ENCODE results near the gene HS2ST1. TPM values are rescaled to one million over a fixed set of nuclear protein-coding genes. Genes with fewer than 3 reads are reported as not detected.
A peak's percentile ranks its signal among the peaks of the same experiment; 100 is the strongest.

Gene HS2ST1
- total RNA-seq, 1 donor from 2014 or later = 13.4 TPM

DNA sequence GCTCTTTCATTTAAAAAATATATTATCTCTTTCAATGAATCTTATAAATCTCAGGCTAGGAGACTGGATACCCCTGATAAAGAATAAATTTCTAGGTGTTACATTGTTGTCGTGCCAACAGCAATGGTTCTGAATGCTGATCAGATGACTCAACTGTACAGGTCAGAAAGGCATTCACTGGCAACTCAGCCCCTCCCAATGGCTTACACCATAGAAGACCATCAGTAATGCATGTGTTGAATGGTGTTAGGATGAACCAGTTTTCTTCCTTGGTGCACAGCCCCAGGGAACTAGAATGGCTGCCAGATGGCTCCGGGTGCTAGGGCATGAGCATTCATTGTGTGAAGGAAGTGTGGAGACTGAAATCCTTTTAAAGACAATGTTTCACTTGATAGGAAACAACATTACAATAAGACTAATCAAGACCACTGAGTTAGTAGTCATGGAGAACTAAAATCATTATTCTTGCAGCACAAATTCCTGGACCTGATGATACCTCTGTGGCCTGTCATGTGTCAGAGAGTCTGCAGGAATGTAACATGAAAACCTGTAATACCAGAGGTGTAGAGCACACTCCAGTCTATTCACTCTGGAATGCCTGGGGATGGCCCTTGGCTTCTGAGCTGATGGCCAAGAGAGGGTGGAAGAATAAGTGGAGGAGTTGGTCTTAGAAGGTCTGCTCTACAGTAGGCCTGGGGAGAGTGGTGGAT, 226.6 kb downstream of the HS2ST1 start:
- TF ChIP-seq, protein P1, sequence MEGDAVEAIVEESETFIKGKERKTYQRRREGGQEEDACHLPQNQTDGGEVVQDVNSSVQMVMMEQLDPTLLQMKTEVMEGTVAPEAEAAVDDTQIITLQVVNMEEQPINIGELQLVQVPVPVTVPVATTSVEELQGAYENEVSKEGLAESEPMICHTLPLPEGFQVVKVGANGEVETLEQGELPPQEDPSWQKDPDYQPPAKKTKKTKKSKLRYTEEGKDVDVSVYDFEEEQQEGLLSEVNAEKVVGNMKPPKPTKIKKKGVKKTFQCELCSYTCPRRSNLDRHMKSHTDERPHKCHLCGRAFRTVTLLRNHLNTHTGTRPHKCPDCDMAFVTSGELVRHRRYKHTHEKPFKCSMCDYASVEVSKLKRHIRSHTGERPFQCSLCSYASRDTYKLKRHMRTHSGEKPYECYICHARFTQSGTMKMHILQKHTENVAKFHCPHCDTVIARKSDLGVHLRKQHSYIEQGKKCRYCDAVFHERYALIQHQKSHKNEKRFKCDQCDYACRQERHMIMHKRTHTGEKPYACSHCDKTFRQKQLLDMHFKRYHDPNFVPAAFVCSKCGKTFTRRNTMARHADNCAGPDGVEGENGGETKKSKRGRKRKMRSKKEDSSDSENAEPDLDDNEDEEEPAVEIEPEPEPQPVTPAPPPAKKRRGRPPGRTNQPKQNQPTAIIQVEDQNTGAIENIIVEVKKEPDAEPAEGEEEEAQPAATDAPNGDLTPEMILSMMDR (IDR thresholded peaks at IDR 0.05; ENCODE audit: insufficient read depth, low read length, poor library complexity, severe bottlenecking) = no peak
- DNase-seq (ENCODE audit: low read depth) = peak; percentile 74
- Histone ChIP-seq H3K36me3 (ENCODE audit: control insufficient read depth, insufficient read depth, low read length) (no peaks in the 10 kb centered on the region), H3K27me3 (ENCODE audit: control insufficient read depth, insufficient read depth, low read length) (no peaks in the 10 kb centered on the region), H3K4me3 (ENCODE audit: low read depth, low read length) (no peak overlapping the region)

DNA sequence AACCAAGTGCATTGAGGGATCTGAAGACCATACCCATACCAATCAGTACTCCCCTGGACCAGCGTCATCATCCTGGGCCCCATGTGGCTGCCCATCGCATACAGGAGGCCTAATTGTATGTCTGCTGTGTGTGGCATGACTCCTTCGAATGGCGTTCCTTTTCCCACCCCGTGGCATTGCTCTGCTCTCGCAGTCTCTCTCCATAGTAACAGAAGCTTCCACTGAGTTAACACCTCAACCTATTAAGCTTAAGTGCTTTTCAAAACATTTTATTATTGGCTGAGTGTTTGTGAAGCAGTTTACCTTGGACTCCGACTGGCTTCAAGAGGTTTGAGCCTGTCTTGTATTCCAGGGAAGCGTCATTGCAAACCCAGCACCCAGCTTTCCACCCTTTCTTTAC, 227.1 kb downstream of the HS2ST1 start:
- DNase-seq (ENCODE audit: low read depth) = no peak
- TF ChIP-seq, protein P1 (IDR thresholded peaks at IDR 0.05; ENCODE audit: insufficient read depth, low read length, poor library complexity, severe bottlenecking) = no peak
- no peaks in the 10 kb centered on the region for H3K36me3 ChIP-seq (ENCODE audit: control insufficient read depth, insufficient read depth, low read length)

DNA sequence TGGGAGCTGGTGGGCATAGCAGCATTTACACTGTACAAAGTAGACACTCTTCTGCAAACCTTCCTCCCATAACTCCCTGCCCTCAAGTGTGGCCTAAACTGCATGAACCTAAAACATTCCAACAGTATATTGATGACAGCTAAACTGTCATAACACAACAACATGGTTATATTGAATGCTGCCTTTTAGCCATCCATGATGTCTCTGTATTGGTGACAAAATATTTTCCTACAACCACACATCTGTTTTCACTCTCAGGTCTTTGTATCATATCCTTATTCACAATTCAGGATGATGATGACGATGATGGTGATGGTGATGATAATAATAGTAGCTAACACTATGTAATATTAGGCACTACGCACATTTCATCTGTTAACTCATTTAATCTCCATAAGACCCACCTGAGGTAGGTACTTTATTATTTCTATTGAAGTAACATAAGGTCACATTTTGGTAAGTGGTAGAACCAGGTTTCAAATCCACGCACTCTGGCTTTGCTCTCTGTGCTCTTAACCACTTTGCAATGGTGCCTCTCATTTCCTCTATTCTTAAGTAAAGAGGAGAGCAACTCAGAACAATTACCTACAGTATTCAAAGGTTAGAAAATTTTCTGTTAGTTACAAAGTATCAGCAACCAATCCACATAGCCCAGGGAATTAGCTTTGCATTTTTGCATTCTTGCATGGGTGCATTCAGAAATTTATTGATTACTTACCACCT, 229.1 kb downstream of the HS2ST1 start:
- TF ChIP-seq, protein P1 (IDR thresholded peaks at IDR 0.05; ENCODE audit: insufficient read depth, low read length, poor library complexity, severe bottlenecking) = no peak
- no peak for DNase-seq (ENCODE audit: low read depth)

More for the DNA sequence above, 227.1 kb downstream of the HS2ST1 start:
- no peaks in the 10 kb centered on the region for H3K27me3 ChIP-seq (ENCODE audit: control insufficient read depth, insufficient read depth, low read length)
- H3K4me3 ChIP-seq (ENCODE audit: low read depth, low read length) = no peak overlapping the region

DNA sequence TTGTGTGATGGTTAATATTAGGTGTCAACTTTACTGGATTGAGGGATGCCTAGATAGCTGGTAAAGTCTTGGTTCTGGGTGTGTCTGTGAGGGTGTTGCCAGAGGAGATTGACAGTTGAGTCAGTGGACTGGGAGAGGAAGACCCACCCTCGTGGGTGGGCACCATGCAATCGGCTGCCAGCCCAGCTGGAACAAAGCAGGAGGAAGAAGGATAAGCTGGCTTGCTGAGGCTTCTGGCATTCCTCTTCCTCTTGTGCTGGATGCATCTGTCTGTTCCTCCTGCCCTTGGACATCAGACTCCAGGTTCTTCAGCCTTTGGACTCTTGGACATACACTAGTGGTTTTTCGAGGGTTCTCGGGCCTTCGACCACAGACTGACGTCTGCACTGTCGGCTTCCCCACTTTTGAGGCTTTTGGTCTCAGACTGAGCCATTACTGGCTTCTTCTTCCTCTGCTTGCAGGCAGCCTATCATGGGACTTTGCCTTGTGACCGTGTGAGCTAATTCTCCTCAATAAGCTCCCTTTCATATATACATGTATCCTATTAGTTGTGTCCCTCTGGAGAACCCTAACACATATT, 230.0 kb downstream of the HS2ST1 start:
- no peaks in the 10 kb centered on the region for H3K36me3 ChIP-seq (ENCODE audit: control insufficient read depth, insufficient read depth, low read length)
- no peak for DNase-seq (ENCODE audit: low read depth)
- TF ChIP-seq, protein P1 (IDR thresholded peaks at IDR 0.05; ENCODE audit: insufficient read depth, low read length, poor library complexity, severe bottlenecking) = no peak
- H3K4me3 ChIP-seq (ENCODE audit: low read depth, low read length) = no peak overlapping the region
- H3K27me3 ChIP-seq (ENCODE audit: control insufficient read depth, insufficient read depth, low read length) = no peaks in the 10 kb centered on the region

More for the DNA sequence above, 229.1 kb downstream of the HS2ST1 start:
- Histone ChIP-seq H3K4me3 (ENCODE audit: low read depth, low read length) (no peak overlapping the region), H3K27me3 (ENCODE audit: control insufficient read depth, insufficient read depth, low read length) (no peaks in the 10 kb centered on the region), H3K36me3 (ENCODE audit: control insufficient read depth, insufficient read depth, low read length) (no peaks in the 10 kb centered on the region)

DNA sequence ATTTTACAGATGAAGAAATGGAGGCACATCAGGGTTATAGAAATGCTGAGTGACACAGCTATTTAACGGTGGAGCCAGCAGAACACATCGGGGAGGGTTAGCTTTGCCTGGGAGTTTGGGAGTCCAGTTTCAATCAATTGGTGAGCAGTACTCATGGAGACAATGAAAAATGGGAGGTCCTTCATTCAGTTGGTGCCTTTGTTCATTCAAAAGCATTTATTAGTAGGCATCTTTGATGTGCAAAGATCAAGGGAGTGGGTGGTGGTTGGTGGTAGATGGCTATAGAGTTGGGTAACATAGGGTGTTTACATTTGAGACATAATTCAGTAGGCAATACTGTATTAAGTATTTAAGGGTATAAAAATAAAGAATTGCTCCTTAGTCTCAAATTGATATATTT, 230.5 kb downstream of the HS2ST1 start:
- no peak for DNase-seq (ENCODE audit: low read depth)
- TF ChIP-seq, protein P1 (IDR thresholded peaks at IDR 0.05; ENCODE audit: insufficient read depth, low read length, poor library complexity, severe bottlenecking) = no peak
- no peak overlapping the region for H3K4me3 ChIP-seq (ENCODE audit: low read depth, low read length)

More for the DNA sequence above, 230.5 kb downstream of the HS2ST1 start:
- H3K27me3 ChIP-seq (ENCODE audit: control insufficient read depth, insufficient read depth, low read length) = no peaks in the 10 kb centered on the region
- H3K36me3 ChIP-seq (ENCODE audit: control insufficient read depth, insufficient read depth, low read length) = no peaks in the 10 kb centered on the region
